Measurements from ENCODE around the gene TRABD2A. TPM values are rescaled to one million over a fixed set of nuclear protein-coding genes. Genes with fewer than 3 reads are reported as not detected.

TRABD2A gene
- polyA plus RNA-seq, 1 donor, result 0.52 TPM

DNA sequence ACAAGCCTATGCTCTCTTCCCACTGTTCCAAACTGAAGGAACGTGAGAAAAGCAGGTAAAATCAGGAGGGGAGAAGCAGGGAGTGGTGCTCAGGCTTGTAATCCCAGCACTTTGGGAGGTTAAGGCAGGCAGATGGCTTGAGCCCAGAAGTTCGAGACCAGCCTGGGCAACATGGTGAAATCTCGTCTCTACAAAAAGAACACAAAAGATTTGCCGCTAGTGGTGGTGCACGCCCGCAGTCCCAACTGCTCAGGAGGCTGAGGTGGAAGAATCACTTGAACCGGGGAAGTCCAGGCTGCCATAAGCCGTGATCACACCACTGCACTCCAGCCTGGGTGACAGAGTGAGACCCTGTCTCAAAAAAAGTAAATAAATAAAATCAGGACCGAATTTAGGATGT lies 23.3 kb upstream of the TRABD2A start:
- DNase-seq, result no peak

DNA sequence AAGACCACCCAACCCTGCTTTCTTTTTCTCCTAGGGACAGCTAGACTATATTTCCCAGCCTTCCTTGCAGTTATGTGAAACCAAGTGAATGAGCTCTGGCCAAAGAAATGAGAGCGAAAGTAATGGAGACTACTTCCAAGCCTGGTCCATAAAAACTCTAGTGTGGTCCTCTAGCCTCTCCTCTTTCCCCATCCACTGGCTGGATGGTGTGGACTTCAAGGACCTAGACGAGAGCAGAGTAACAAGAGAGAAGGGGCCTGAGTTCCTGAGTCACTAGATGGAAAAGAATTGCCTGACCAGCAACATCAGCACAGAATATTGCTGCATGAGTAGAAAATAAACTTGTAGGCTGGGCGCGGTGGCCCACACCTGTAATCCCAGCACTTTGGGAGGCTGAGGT lies 21.6 kb upstream of the TRABD2A start:
- DNase-seq, result no peak

DNA sequence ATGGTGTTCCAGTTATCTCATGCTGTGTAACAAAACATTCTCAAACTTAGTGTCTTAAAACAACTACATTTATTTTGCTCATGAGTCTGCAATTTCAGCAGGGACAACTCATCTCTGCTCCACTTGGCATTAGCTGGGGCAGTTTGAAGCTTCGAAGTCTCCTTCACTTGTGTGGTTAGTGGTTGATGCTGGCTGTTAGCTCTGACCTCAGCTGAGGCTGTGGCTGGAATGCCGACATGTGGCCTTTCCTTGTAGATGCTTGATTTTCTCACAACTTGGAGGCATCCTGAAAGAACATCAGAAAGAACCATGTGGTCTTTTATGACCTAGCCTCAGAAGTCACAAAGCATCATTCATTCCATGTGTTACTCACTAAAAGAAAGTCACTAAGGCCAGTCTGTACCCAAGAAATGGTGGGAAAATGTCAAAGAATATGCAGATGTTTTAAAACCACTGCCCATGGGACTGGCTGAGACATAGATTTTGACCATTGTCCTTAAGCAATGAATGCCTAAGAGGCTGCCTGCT lies 20.8 kb upstream of the TRABD2A start:
- no peak for DNase-seq

DNA sequence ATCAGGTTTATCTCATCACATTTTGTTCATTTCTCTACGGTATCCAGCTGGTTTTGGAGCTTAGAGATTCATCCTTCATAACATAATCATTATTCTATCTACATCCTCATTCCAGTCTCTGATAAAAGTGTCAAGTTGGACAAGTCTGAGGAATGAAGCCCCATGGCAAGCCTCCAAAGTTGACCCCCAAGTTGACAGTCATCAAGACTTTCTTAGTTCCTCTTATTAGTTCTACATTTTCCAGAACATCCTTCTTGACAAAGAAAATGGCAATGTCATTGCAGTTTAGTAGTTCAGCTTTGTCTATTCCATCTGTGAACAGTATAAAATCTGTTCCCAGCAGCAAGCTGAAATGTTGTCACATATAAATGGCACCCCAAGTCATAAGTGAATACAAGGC lies 20.1 kb upstream of the TRABD2A start:
- DNase-seq, result no peak

DNA sequence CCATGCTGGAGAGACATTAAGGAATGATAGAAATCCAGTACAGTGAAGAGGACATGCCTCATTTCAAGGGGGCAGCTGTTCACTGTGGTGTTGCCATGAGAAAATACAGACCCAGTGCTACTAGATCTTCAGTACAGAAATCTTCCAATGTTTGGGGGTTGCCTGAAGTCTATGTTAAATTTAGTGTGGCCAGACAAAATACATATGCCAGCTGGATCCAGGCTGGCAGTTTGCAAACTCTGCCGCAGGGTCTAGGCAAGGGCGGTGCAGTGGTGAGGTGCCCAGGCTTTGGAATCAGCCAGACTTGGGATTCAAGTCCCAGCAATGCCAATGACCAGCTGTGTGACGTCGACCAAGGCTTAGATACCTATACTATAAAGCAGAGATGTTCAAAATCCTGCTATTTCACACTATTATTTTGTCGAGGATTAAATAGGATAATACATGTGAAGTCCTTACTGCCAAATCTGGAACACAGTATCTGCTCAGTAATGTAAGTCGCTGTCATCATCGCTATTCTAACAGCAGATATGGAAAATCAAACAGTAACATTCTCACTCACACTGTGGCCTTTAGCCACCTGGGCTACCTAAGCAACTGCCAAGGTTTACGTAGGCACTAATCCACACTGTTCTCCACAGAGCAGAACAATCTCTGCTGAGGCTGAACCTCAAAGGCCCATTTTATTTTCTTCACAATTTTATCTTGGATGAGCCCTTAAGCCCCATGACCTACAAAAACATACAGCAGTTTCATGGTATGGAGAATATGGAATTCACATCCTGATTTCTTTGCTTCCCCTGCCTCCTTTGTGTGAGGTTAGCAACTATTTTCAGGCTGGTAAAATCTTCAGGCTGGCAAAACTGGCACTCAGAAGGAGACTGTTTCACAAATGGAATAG lies 18.7 kb upstream of the TRABD2A start:
- DNase-seq, result no peak

DNA sequence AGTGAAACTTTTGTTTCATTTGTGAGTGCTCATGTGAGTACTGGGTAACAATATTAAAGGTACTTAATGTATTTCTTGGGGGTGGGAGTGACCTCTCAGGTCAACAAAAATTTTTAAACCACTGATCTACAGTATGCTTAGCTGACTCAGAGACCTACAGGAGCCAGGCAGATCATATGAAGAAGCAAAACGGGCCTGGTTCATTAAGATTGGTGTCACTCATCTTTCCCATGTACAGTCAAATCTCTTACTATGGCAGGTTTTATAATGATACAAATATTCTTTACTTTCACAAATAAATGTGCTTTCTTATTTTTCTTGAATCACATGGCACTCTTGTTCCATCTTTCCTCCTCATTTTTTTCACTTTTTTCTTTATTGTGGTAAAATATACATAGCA lies 16.9 kb upstream of the TRABD2A start:
- no peak for DNase-seq

DNA sequence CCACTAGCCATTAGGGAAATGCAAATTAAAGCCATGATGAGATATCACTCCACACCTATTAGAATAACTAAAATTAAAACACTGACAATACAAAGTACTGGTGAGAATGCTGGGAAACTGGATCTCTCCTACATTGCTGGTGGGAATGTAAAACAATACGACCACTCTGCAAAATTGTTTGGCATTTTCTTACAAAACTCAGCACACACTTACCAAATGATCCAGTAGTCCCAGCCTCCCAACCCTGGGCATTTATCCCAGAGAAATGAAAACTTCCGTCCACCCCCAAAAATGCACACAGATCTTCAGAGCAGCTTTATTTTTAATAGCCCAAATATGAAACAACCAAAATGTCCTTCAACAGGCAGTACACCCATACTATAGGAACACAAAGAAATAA lies 15.7 kb upstream of the TRABD2A start:
- DNase-seq, result no peak

DNA sequence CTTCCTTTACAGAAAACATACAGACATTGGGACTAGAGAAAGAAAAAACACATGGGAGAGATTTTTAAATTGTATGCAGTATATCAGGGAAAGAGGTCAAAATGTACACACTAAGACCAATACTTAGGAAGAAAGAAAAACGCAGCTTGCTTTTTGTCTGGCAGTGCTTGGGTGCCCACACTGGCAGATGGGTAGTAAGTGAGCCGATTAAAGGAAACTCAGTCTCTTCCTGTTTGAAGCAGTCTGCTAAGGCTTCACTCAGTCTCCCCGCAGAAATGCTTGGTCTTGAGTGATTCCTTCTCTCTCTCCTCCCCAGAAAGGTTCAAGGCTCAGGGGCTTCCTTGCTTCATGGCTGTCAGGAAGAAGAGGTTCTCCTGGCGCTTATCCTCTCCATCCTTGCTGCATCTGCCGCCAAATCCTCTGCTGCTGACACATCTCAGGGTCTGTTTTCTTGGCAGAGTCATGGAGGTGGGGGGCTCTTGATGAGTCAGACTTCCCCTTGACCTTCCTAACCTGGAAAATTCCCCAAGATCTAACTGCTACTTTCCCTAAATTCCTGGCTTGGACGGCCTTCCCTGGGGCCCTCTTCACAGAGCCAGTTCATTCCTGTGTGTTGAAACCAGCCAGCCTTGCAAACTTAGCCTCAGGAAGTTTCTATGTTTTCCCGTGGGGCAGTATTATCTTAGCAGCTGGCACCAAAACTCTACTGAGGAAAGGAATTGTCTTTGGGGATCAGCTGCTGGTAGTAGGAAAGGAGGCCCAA lies 14.1 kb upstream of the TRABD2A start:
- DNase-seq, result no peak

DNA sequence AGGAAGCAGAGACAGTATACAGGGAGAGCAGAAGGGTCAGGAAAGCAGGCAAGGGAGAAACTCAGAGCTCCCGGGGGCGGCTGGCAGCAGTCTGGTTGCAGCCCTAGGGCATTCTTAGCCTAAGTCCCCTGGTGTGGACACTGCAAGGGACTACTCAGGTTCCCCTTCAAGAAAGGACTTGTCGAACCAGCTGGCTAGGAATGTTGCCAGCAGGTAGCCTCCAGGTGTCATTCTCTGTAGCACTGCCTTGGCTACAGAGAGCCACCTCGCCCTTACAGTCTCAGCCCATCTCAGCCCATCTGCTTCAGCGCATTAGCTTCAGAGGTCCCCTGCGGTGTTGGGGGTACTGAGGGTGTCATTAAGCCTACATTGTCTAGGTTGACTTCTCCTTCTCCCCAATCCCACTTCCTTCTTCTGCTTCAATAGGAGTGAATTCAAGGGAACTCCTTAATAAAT lies 13.3 kb upstream of the TRABD2A start:
- DNase-seq, result no peak

DNA sequence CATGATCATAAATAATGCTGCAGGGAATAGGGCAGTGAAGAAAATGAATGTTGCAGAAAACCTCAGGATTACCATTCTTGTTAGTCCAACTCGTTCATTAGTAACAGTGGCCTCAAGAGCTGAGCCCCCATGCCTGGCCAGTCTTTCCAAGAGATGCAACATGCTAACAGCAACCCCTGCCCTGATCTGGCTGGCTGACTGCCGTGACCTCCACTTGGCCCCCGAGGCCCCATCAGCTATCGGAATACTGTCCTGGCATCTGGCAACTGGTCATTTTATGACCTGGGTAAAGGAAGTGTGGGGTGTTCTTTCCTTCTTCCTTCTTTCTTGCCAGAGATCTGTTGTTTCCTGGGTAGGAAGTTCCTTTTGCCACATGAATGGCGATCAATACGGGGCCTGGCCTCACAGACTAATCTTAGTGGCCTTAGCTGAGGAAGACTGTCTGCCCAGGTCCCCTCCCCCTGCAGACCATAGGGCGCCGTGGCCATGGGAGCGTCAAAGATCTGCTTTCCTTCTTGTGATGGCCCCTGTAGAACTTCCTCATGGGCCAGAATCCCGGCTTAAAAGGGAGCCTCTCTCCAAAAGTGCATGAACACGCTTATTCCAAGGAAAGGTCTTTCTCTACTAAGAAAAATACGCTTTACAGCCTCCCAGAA lies 10.6 kb upstream of the TRABD2A start:
- DNase-seq, result no peak

DNA sequence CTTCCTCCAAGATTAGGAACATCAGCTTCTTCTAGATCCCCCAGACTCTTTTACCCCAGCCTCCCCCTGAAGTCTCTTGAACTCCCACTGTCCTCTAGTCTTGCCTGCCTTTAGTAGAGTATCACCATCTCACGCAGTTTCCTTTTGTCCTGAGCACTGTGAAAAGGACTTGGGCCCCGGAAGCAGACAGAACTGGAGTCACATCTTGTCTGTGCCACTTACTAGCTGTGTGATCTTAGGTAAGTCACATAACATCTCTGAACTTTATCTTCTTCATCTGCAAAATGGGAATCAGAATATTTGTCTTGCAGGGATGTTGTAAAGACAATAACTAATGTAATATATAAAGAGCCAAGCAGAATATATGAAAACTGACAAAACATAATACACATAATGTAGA lies 8.4 kb upstream of the TRABD2A start:
- DNase-seq, result no peak

DNA sequence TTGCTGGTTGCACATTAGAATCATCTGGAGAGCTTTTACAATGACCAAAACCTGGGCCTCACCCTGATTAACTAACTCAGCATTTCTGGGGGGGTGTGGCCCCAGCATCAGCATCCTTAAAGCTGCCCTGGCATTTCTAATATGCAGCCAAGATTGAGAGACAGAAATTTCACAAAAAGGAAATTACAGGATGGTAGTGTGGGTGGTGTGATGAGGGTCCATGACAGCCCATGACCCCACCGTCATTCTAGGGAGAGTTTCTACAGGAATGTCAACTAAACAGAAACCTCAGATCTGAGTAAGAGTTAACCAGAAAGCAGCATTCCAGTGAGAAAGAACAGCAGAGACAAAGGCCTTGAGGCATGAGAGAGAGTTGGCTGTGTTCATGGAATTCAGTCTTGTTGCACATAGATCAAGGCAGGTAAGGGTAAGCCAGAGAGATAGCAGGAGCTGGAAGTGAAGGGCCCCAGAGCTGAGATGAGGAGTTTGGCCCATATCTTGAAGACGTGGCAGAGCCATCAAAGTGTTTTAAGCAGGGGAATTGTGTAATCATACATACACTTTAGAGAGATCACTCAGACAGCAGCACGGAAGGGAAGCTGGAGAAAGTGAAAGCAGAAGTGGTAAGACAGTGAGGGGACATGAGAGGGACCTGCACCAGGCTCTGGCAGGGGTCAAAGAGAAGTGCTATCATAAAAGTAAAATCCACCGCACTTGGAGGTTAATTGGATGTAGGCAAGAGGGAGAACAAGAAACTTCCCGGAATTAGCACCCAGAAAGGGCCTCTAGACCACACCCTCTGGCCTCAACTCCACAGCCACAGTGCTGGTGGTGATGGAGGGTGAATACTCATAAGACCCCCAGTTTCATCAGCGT lies 7.8 kb upstream of the TRABD2A start:
- DNase-seq, result no peak

DNA sequence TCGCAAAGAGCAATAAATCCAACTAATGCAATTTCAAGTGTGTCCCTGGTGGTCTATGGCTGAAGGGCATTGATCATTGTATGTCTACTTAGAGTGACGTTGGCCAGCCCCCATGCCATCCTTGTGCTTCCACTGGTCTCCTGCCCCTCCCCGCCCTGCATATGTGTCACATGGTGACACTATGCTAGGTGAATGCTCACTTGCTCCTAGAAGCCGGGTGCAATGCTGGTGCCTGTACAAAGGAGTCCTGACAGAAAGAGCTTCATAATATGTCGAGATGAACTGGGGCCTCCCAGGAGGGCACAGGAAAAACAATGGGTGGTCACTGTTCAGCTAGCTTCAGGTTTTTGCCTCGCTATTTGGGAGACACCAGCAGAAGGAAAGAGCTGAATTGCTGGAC lies 5.9 kb upstream of the TRABD2A start:
- no peak for DNase-seq

DNA sequence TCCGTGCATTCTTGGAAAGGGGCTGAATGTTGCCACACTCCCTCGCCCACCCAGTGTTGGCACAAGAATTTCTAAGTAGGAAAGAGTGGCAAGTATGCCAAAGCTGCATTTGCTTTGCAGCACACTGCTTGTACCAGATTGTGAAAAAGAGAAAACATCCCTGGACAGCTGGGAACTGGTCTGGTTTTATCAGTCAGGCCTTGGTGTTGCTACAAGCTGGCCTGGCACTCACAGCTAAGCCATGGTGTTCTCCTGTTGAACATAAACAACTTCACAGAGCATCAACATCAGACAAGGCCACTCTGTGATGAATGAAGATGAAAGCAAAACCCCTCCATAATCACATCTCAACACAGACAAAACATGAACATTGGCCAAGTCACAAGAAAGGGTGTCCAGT lies 4.2 kb upstream of the TRABD2A start:
- DNase-seq, result no peak

DNA sequence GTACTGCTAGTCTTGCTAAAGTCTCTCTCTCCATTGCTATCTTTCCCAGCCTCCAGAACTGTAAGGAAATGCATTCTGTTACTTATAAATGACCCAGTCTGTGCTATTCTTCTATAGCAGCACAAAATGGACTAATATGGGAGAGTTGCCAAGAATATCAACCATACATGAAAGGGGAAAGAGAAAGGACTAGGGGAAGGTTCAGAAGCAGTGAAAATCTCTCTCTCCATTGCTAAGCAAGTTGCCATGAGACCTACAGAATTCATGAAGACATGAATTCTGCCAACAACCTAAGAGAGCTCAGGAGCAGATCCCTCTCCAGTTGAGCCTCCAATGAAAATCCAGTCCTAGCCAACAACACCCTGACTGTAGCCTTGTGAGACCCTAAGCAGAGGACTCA lies 3.6 kb upstream of the TRABD2A start:
- DNase-seq, result no peak

DNA sequence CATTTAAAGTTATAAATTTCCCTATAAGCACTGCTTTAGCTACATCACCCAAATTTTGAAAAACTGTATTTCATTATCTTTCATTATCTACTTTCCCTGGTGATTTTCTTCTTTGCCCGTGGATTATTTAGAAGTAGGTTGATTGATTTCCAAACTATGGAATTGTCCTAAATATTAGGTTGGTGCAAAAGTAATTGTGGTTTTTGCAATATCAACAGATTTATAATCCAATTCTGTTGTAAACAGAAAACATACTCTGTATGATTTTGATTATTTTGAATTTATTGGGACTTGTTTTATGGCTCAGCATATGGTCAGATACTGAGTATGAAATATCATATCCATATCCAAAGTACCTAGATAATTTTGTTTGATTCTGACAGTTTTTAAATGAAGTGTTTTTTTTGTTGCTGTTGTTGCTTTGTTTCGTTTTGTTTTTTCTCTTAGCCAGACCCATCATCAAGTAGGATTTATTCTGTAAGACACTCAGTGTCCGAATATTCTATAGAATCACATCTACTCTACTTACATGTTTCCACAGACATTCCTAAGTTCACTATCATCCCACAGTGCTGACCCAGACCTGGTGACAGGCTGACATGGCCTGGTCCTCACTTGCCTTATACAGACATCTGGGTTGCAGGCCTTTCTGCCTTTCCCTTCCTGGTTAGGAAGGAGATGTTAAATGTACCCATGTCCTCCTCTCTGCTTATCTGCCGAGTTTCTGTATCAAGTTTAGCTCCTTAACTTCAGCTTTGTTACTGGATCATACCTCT lies 2.1 kb upstream of the TRABD2A start:
- DNase-seq, result no peak

DNA sequence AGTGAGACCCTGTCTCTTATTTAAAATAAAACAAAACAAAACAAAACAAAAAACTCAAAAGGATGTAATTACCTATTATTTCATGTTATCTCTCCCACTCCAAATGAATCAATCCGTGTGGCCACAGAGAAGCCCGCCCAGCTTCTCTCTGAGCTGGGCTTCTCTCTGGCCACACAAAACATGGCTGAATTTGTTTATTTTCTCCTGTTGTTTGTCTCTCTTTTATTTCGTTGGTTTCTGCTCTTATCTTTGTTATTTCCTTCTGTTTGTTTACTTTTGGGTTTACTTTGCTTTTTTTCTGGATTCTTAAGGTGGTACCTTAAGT lies 1.5 kb upstream of the TRABD2A start:
- no peak for DNase-seq

DNA sequence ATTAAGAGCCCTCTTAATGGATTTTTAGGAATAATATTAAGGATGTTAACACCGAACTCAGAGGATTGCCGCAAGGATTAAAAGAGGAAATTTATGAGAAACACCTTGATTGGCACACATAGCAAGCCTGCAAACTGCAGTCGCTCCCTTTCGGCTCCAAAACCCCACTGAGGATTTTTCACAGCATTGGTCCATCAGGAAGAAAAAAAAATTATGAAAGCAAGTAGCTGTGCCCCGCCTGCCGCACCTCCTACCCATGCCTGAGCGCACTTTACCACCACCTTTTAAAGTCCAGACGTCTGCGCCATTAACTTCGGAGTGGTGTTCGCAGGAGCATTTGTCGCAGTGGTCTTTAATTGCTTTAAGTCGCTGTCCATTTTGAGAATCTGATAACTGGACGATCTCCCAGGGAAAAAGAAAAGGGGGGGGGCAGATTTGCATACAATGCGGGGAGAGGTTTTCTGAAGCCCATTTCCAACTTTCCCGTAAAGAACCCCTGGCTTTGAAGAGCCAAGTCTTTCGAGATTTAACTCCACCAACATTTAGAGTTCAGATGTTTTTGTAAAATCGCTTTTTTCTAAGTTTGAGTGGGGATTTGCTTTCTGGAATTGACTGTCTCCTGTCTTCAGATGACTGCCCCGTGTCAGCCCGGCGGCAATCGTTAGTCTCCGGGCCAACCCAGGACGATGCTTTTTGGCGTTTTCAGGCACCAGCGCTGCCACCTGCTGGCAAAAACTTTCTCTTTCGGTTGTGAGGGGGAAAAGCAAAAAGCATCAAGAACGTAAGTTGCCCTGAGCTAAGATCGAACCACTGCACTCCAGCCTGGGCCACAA lies 913 bp upstream of the TRABD2A start:
- peak; percentile 73 for DNase-seq

DNA sequence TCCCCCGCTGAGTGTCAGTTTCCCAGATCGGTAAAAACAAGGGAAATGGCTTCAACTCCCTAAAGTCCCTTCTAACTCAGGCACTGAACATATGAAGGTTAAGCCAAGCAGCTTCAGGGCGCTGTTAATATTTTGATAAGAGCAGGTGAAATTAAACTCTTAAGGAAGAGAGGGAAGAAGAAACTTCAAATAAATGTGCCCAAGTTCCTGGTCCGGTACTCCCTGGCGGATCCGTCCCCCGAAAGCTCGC lies 564 bp downstream of the TRABD2A start:
- DNase-seq, result no peak

DNA sequence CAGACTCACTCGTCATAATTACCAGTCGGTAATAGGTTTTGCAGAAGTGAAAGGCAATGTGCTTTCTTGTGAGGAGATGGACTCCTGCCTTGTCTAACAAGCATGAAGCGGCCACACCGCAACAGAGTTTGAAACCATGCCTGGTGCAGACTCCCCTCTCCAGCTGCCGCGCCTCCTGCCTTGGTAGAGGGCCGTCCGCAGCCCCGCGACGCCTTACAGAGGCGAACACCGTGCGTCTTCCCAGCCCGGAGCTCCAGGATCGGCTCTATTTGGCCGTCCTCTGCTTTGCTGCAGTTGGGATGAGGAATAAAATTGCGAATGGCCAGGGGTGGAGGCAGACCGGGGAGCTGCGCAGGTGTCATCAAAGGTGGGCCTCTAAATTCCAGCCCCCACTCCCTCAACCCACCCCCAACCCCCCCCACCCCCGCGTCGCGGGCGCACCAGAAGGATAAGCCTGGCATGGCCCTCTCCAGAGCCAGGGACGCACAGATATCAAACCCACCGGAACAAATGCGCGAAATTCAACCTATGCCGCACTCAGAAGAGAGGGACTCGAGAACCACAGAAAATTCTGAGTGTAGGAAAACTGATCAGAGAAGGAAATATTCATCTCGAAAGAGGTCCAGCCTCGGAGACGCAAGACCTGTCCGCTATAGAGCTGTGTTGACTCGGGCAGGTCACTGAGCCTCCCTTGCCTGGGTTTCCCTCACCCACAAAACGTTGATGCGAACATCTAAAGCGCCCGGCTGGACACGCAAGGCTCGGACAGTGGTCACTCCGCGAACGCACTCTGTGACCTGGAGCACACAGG lies 1.1 kb downstream of the TRABD2A start:
- no peak for DNase-seq

Data from hindlimb muscle (tissue), 1 donor.